ENCODE measurements around the gene HES6. TPM values are rescaled to one million over a fixed set of nuclear protein-coding genes. Genes with fewer than 3 reads are reported as not detected.

Gene HES6
- total and polyA plus RNA-seq, 10 of the 15 experiments (the other 5 are each of a cell fraction or from before 2014, with no cell fraction given), result 0.11 to 1.7 (median 0.83) TPM

DNA sequence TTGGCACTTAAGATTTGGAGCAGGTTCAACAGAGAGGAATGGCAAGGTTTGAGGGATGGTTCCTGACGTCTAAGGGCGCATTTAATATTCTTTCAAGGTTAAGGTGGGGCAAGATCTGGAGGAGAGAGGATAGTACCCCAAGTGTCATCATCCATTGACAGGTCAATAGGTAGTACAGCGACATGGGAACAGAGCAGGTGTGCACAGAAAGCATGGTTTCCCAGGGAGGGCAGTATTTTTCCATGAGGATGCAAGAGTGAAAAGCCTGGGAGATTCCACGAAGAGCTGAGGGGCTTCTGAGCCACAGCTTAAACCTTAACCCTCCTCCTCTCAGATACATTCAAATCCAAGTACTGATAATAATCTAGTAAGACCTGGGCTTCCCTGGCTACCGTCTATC lies 9.1 kb downstream of the HES6 start (continued):
- TF ChIP-seq, protein P1, sequence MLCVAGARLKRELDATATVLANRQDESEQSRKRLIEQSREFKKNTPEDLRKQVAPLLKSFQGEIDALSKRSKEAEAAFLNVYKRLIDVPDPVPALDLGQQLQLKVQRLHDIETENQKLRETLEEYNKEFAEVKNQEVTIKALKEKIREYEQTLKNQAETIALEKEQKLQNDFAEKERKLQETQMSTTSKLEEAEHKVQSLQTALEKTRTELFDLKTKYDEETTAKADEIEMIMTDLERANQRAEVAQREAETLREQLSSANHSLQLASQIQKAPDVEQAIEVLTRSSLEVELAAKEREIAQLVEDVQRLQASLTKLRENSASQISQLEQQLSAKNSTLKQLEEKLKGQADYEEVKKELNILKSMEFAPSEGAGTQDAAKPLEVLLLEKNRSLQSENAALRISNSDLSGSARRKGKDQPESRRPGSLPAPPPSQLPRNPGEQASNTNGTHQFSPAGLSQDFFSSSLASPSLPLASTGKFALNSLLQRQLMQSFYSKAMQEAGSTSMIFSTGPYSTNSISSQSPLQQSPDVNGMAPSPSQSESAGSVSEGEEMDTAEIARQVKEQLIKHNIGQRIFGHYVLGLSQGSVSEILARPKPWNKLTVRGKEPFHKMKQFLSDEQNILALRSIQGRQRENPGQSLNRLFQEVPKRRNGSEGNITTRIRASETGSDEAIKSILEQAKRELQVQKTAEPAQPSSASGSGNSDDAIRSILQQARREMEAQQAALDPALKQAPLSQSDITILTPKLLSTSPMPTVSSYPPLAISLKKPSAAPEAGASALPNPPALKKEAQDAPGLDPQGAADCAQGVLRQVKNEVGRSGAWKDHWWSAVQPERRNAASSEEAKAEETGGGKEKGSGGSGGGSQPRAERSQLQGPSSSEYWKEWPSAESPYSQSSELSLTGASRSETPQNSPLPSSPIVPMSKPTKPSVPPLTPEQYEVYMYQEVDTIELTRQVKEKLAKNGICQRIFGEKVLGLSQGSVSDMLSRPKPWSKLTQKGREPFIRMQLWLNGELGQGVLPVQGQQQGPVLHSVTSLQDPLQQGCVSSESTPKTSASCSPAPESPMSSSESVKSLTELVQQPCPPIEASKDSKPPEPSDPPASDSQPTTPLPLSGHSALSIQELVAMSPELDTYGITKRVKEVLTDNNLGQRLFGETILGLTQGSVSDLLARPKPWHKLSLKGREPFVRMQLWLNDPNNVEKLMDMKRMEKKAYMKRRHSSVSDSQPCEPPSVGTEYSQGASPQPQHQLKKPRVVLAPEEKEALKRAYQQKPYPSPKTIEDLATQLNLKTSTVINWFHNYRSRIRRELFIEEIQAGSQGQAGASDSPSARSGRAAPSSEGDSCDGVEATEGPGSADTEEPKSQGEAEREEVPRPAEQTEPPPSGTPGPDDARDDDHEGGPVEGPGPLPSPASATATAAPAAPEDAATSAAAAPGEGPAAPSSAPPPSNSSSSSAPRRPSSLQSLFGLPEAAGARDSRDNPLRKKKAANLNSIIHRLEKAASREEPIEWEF (IDR thresholded peaks at IDR 0.05; ENCODE audit: insufficient replicate concordance, low read depth, low read length), result no peak
- TF ChIP-seq, protein P2, sequence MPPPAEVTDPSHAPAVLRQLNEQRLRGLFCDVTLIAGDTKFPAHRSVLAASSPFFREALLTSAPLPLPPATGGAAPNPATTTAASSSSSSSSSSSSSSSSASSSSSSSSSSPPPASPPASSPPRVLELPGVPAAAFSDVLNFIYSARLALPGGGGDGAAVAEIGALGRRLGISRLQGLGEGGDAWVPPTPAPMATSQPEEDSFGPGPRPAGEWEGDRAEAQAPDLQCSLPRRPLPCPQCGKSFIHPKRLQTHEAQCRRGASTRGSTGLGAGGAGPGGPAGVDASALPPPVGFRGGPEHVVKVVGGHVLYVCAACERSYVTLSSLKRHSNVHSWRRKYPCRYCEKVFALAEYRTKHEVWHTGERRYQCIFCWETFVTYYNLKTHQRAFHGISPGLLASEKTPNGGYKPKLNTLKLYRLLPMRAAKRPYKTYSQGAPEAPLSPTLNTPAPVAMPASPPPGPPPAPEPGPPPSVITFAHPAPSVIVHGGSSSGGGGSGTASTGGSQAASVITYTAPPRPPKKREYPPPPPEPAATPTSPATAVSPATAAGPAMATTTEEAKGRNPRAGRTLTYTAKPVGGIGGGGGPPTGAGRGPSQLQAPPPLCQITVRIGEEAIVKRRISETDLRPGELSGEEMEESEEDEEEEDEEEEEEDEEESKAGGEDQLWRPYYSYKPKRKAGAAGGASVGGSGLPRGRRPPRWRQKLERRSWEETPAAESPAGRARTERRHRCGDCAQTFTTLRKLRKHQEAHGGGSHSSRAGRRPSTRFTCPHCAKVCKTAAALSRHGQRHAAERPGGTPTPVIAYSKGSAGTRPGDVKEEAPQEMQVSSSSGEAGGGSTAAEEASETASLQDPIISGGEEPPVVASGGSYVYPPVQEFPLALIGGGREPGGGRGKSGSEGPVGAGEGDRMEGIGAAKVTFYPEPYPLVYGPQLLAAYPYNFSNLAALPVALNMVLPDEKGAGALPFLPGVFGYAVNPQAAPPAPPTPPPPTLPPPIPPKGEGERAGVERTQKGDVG (CRISPR knock-in tag; IDR thresholded peaks at IDR 0.05), result no peak
- TF ChIP-seq, protein P3, sequence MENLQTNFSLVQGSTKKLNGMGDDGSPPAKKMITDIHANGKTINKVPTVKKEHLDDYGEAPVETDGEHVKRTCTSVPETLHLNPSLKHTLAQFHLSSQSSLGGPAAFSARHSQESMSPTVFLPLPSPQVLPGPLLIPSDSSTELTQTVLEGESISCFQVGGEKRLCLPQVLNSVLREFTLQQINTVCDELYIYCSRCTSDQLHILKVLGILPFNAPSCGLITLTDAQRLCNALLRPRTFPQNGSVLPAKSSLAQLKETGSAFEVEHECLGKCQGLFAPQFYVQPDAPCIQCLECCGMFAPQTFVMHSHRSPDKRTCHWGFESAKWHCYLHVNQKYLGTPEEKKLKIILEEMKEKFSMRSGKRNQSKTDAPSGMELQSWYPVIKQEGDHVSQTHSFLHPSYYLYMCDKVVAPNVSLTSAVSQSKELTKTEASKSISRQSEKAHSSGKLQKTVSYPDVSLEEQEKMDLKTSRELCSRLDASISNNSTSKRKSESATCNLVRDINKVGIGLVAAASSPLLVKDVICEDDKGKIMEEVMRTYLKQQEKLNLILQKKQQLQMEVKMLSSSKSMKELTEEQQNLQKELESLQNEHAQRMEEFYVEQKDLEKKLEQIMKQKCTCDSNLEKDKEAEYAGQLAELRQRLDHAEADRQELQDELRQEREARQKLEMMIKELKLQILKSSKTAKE (IDR thresholded peaks at IDR 0.05; ENCODE audit: low read depth, poor library complexity, severe bottlenecking), result no peak
- TF ChIP-seq, protein P4, sequence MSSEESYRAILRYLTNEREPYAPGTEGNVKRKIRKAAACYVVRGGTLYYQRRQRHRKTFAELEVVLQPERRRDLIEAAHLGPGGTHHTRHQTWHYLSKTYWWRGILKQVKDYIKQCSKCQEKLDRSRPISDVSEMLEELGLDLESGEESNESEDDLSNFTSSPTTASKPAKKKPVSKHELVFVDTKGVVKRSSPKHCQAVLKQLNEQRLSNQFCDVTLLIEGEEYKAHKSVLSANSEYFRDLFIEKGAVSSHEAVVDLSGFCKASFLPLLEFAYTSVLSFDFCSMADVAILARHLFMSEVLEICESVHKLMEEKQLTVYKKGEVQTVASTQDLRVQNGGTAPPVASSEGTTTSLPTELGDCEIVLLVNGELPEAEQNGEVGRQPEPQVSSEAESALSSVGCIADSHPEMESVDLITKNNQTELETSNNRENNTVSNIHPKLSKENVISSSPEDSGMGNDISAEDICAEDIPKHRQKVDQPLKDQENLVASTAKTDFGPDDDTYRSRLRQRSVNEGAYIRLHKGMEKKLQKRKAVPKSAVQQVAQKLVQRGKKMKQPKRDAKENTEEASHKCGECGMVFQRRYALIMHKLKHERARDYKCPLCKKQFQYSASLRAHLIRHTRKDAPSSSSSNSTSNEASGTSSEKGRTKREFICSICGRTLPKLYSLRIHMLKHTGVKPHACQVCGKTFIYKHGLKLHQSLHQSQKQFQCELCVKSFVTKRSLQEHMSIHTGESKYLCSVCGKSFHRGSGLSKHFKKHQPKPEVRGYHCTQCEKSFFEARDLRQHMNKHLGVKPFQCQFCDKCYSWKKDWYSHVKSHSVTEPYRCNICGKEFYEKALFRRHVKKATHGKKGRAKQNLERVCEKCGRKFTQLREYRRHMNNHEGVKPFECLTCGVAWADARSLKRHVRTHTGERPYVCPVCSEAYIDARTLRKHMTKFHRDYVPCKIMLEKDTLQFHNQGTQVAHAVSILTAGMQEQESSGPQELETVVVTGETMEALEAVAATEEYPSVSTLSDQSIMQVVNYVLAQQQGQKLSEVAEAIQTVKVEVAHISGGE (CRISPR knock-in tag; IDR thresholded peaks at IDR 0.05), result no peak
- no peak for TF ChIP-seq MEF2B (IDR thresholded peaks at IDR 0.05; ENCODE audit: partially characterized antibody, poor library complexity, severe bottlenecking)
- TF ChIP-seq SIN3A (IDR thresholded peaks at IDR 0.05; ENCODE audit: low read depth, low read length), result no peak
- TF ChIP-seq, protein P5, sequence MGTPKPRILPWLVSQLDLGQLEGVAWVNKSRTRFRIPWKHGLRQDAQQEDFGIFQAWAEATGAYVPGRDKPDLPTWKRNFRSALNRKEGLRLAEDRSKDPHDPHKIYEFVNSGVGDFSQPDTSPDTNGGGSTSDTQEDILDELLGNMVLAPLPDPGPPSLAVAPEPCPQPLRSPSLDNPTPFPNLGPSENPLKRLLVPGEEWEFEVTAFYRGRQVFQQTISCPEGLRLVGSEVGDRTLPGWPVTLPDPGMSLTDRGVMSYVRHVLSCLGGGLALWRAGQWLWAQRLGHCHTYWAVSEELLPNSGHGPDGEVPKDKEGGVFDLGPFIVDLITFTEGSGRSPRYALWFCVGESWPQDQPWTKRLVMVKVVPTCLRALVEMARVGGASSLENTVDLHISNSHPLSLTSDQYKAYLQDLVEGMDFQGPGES (IDR thresholded peaks at IDR 0.05), result no peak
- no peak for TF ChIP-seq NFIC (IDR thresholded peaks at IDR 0.05; ENCODE audit: low read depth, low read length)
- TF ChIP-seq, protein P6, sequence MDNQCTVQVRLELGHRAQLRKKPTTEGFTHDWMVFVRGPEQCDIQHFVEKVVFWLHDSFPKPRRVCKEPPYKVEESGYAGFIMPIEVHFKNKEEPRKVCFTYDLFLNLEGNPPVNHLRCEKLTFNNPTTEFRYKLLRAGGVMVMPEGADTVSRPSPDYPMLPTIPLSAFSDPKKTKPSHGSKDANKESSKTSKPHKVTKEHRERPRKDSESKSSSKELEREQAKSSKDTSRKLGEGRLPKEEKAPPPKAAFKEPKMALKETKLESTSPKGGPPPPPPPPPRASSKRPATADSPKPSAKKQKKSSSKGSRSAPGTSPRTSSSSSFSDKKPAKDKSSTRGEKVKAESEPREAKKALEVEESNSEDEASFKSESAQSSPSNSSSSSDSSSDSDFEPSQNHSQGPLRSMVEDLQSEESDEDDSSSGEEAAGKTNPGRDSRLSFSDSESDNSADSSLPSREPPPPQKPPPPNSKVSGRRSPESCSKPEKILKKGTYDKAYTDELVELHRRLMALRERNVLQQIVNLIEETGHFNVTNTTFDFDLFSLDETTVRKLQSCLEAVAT (IDR thresholded peaks at IDR 0.05), result no peak
- TF ChIP-seq CBX3 (IDR thresholded peaks at IDR 0.05; ENCODE audit: borderline replicate concordance, low read depth), result no peak

Measured in GM12878 (cell line).